CD4-positive, alpha-beta T cell treated with Interleukin-1 beta for 1 hour (primary cell): ENCODE measurements around the gene COBLL1.

Source experiments
- DNase-seq, 2 donors: peaks; one replicate each; pipeline ENCODE4 v3.0.0-alpha.2; 2020 to 2022

COBLL1 gene

GRCh38 chr2:164705412-164706167, 136.0 kb downstream of the COBLL1 start:
- DNase-seq, result no peak

GRCh38 chr2:164703915-164704706, 137.5 kb downstream of the COBLL1 start:
- DNase-seq, result no peak

- DNase-seq, result no peak
Observed at GRCh38 chr2:164701565-164701964, 140.1 kb downstream of the COBLL1 start.

- no peak for DNase-seq
Observed at GRCh38 chr2:164700390-164700789, 141.2 kb downstream of the COBLL1 start.

- no peak for DNase-seq
Observed at GRCh38 chr2:164697688-164698461, 143.7 kb downstream of the COBLL1 start.

GRCh38 chr2:164696634-164697033, 145.0 kb downstream of the COBLL1 start:
- DNase-seq, result no peak

- DNase-seq, result no peak
Observed at GRCh38 chr2:164694275-164694695, 147.3 kb downstream of the COBLL1 start.

GRCh38 chr2:164693834-164694233, 147.8 kb downstream of the COBLL1 start:
- no peak for DNase-seq

- no peak for DNase-seq
Observed at GRCh38 chr2:164693390-164693789, 148.2 kb downstream of the COBLL1 start.

GRCh38 chr2:164692958-164693357, 148.7 kb downstream of the COBLL1 start:
- no peak for DNase-seq

- DNase-seq, result no peak
Observed at GRCh38 chr2:164692114-164692513, 149.5 kb downstream of the COBLL1 start.

GRCh38 chr2:164691346-164691887, 150.2 kb downstream of the COBLL1 start:
- no peak for DNase-seq

GRCh38 chr2:164690361-164690760, 151.3 kb downstream of the COBLL1 start:
- no peak for DNase-seq

- DNase-seq, result no peak
Observed at GRCh38 chr2:164688896-164689419, 152.7 kb downstream of the COBLL1 start.

GRCh38 chr2:164681009-164681408, 160.6 kb downstream of the COBLL1 start:
- DNase-seq, result no peak

- DNase-seq, result no peak
Observed at GRCh38 chr2:164678631-164679149, 162.9 kb downstream of the COBLL1 start.

GRCh38 chr2:164677733-164678132, 163.9 kb downstream of the COBLL1 start:
- no peak for DNase-seq

- no peak for DNase-seq
Observed at GRCh38 chr2:164677271-164677670, 164.4 kb downstream of the COBLL1 start.

- no peak for DNase-seq
Observed at GRCh38 chr2:164675687-164676086, 165.9 kb downstream of the COBLL1 start.

GRCh38 chr2:164675027-164675426, 166.6 kb downstream of the COBLL1 start:
- no peak for DNase-seq

GRCh38 chr2:164671664-164672396, 169.8 kb downstream of the COBLL1 start:
- no peak for DNase-seq

GRCh38 chr2:164669291-164669690, 172.3 kb downstream of the COBLL1 start:
- DNase-seq, result no peak
